ENCODE data around the gene TP63. TPM values are rescaled to one million over a fixed set of nuclear protein-coding genes. Genes with fewer than 3 reads are reported as not detected.

TP63 gene
- total RNA-seq, 1 donor from 2014 or later, result not detected

DNA sequence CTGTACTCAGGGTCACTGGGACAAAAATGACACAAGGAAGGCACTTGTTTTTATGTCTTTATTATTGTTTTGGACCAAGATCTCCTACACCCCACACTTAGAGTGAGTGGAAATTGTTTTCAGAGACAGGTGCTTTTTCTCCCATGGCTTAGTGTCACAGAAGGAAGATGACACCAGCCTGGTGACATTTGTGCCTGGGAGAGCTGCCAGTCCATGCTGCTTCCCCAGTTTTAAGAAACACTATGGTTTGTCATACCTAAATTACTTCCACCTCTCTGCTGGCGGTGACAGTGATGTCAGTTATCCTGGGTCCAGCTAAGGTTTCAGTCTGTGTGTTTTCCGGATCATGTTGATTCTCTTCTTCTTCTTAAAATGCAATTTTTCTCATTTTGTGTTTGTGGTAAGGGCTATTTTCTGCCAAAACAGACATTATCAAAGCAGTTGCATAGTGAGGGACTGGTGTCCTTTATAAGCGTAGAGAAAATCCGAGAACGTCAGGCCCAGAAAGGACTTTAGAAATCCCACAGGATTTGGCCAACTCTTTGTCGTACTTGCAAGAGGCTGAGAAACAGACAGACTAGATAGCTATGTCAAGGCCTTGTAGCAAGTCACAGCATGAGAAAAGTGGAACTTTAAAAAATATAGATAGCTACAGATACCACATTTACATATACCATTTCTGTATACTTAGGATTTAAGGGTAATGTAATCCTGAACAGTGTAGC is 149.5 kb downstream of the TP63 start:
- H3K4me1 ChIP-seq, result no peaks in the 10 kb centered on the region
- no peak overlapping the region for H3K27ac ChIP-seq
- intact Hi-C loops (cut with DNase I), result no loop called here
- no peaks in the 10 kb centered on the region for H3K27me3 ChIP-seq
- H3K4me3 ChIP-seq, result no peak overlapping the region
- TF ChIP-seq, protein P1, sequence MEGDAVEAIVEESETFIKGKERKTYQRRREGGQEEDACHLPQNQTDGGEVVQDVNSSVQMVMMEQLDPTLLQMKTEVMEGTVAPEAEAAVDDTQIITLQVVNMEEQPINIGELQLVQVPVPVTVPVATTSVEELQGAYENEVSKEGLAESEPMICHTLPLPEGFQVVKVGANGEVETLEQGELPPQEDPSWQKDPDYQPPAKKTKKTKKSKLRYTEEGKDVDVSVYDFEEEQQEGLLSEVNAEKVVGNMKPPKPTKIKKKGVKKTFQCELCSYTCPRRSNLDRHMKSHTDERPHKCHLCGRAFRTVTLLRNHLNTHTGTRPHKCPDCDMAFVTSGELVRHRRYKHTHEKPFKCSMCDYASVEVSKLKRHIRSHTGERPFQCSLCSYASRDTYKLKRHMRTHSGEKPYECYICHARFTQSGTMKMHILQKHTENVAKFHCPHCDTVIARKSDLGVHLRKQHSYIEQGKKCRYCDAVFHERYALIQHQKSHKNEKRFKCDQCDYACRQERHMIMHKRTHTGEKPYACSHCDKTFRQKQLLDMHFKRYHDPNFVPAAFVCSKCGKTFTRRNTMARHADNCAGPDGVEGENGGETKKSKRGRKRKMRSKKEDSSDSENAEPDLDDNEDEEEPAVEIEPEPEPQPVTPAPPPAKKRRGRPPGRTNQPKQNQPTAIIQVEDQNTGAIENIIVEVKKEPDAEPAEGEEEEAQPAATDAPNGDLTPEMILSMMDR (IDR thresholded peaks at IDR 0.05), result no peak
- no peaks in the 10 kb centered on the region for H3K36me3 ChIP-seq
- no peak for DNase-seq (ENCODE audit: low spot score in 2 of 2)
- no peaks in the 10 kb centered on the region for H3K9me3 ChIP-seq

DNA sequence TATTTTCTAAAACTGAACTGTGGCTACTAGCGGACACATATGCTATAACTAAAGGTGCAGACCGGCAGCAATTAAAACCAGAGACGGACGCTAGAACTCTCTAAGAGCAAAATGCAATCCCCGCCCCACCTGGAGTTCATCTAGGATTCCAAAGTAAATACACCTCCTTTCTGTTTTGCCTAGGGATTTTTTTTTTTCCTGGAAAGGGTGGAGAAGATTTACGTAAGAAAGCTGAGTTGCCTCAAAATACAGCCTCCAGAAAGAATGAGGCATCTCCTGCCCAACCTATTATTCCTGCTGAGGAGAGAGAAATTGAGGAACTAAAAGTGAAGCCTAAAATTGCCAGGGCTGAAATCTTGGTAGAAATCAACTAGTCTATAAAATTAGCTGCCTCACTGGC is 150.2 kb downstream of the TP63 start:
- Histone ChIP-seq H3K27me3 (no peaks in the 10 kb centered on the region), H3K4me3 (no peak overlapping the region), H3K36me3 (no peaks in the 10 kb centered on the region), H3K27ac (no peak overlapping the region), H3K9me3 (no peaks in the 10 kb centered on the region), H3K4me1 (no peaks in the 10 kb centered on the region)
- TF ChIP-seq, protein P1 (IDR thresholded peaks at IDR 0.05), result no peak
- intact Hi-C loops (cut with DNase I), result no loop called here
- no peak for DNase-seq (ENCODE audit: low spot score in 2 of 2)

DNA sequence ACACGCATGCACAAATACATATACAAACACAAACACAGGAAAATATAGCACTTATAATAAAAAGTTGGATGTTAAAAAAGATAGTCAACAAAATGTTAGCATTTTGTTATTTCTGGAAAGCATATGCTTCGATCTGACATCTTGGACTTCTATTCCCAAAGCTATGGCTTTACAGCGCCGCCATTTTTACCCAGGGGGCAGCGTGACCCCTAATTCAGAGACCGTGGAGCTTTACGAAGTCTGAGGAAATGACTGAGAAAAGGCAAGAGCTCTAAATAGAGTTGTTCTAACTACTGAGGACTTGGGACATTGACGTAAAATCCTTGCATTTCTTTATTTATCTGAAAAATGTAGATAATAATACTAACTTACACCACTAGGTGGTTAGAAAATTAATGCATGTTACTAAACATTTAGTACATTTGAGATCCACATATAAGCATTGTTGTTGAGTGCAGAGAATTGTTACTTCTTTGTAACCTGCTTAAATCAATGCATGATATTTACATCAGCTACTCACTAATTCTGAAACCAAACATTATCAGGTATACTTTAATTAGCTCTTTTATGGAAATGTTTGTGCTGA is 155.4 kb downstream of the TP63 start:
- TF ChIP-seq, protein P1 (IDR thresholded peaks at IDR 0.05), result no peak
- DNase-seq (ENCODE audit: low spot score in 2 of 2), result no peak
- Histone ChIP-seq H3K4me3 (no peak overlapping the region), H3K9me3 (no peaks in the 10 kb centered on the region), H3K36me3 (no peaks in the 10 kb centered on the region), H3K4me1 (no peaks in the 10 kb centered on the region), H3K27ac (no peak overlapping the region), H3K27me3 (no peaks in the 10 kb centered on the region)
- intact Hi-C loops (cut with DNase I), result no loop called here

DNA sequence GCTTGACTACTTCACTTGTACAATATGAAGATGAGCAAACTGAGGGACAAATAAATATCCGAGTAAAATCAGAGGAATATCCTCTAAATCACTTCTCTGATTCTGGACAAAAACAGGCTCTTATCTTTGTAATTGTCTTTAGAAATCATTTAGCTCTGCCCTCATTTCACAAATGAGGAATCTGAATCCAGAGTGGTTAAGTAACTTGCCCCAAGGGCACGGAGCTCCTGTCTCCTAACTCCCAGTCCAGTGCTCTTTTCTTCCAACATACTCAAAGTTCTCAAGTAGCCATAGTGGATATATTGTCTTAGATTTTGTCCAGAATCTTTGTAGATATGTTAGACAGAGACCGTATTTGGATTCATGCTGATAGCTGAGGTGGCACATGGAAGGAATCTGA is 156.0 kb downstream of the TP63 start:
- H3K36me3 ChIP-seq, result no peaks in the 10 kb centered on the region
- TF ChIP-seq, protein P1 (IDR thresholded peaks at IDR 0.05), result no peak
- intact Hi-C loops (cut with DNase I), result no loop called here

DNA sequence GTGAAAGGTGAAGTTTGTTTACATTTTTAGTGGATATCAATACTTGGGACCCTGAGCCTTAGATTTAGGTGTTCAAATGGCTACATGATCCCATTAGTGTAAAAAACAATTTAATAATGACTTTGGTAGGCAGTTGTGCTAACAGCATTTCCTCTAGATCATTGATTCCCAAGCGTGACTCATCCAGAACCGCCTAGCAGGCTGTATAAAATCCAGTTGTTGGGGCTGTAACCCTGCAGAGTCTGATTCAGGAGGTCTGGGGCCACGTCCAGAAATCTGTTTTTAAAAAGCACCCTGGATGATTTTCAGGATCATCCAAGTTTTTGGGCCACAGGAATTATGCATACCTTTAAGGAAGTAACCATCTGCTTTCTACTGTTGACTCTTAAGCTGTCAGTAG is 156.4 kb downstream of the TP63 start:
- H3K9me3 ChIP-seq, result no peaks in the 10 kb centered on the region
- no peak overlapping the region for H3K4me3 ChIP-seq
- TF ChIP-seq, protein P1 (IDR thresholded peaks at IDR 0.05), result no peak
- intact Hi-C loops (cut with DNase I), result no loop called here
- no peak for DNase-seq (ENCODE audit: low spot score in 2 of 2)
- H3K27ac ChIP-seq, result no peak overlapping the region
- H3K4me1 ChIP-seq, result no peaks in the 10 kb centered on the region
- no peaks in the 10 kb centered on the region for H3K27me3 ChIP-seq
- no peaks in the 10 kb centered on the region for H3K36me3 ChIP-seq

More for the DNA sequence above, 156.0 kb downstream of the TP63 start:
- no peaks in the 10 kb centered on the region for H3K27me3 ChIP-seq
- H3K27ac ChIP-seq, result no peak overlapping the region
- H3K4me1 ChIP-seq, result no peaks in the 10 kb centered on the region
- H3K9me3 ChIP-seq, result no peaks in the 10 kb centered on the region
- H3K4me3 ChIP-seq, result no peak overlapping the region
- DNase-seq (ENCODE audit: low spot score in 2 of 2), result no peak

Measured in ascending aorta (tissue), 2 donors.